Measurements from ENCODE around the gene FYCO1.

FYCO1 gene

DNA sequence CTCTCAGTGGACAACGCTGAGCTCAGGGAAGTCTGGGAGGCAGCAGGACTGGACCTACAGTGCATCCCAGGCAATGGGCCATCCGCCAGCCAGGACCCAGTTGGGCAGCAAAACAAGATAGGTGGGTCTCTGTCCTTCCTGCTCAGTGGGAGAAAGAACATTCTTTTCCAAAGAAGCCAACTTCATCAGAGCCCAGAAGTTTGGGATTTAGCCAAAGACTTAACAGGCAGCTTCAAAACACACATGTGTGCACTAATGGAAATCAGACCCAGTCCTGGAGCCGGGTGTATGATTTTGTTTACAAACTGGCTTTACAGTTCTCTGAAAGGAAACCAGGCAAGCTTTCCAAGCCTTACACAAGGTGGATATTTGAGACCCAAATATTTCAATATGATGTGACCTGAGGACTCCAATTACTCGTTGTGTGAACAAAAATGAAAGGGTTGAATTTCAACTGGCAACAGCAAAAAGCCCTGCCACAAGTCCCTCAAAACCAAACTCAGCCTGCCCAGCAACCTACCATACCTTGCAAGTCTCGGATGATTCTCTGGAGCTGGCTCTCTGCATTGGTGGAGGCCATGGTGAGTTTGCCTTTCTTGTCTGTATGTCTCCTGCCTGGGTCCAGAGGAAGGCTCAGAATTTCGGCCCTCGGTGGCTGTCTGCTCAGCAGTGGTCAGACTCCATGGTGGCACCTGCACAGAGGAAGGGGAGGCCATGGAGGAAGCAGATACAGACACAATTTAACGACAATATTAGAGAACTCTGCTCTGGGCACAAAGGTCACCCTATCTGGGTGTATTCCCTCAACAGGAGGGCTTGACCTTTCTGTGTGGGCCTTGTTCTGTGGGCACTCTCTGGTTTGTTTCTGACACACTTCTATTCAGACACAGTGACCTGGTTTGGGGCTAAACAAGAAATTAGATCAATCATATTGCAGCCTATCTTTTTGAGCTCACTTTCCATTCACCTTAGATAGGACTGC, 11.0 kb downstream of the FYCO1 start:
- DNase-seq (ENCODE audit: low spot score): no peak

DNA sequence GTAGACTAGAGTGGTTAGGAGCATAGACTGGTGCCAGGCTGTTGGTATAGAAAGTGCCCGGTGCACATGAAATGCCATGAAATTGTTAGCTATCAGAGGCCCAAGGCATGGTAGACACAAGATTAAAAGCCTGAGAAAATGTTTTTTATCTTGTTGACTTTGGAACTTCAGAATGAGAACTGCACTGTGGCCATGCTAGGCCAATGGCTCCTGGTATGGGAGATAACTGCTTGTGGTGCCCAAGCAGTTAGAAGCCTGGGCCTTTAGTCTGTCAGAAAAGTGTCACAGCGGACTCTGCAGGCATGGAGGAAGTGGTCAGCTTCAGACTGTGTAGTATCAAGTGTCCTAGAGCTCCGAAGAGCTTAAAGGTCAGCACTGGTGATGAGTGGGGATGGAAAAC, 11.9 kb downstream of the FYCO1 start:
- DNase-seq (ENCODE audit: low spot score): no peak

DNA sequence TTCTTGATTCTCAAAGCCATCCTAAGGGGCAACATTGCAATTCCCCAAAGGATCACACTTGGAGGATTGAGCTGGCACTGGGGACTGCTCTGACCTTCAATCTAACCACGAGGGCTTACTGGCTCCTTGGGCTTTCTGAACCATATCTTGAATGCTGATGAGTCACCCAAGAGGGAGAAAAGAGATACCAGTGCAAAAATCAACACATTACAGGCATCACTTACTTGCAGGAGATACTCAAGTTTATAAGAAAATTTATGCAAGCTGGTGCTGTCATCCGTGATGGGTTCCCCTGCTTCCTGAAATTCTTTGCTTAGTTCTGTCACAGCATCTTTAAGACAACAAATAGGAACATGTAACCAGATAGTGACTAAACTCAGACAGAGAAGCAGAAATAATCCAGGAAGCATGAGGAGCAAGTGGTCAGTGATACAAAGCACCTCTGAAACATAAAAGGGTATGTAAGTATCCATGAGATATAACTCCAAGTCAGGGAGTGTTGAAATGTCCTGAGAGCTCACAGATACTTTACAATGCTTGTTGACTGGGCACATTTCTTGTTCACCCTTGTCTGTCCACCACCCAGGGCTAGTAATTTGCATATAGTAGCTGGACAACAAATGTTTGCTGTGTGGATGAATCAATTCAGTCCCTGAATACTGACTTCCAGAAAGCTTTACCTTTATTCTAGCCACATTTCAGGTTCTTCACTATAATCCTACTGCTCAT, 14.1 kb downstream of the FYCO1 start:
- no peak for DNase-seq (ENCODE audit: low spot score)

DNA sequence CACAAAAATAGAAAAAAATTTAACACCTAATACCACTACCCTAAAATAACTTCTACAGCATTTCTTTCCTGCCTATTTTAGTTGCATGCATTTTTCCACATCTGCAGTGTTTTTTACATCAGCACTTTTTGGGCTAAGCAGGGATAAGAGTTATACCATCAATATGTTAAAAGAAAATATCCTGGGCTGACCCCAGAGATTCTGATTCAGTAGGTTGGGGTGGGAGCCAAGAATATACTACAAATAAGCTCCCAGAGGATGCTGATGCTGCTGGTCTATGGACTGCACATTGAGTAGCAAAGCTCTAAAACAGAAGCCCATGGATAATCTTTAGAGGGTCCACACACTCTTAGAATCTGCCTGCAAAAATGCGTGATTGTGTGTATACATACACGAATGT, 14.8 kb downstream of the FYCO1 start:
- DNase-seq (ENCODE audit: low spot score): no peak

DNA sequence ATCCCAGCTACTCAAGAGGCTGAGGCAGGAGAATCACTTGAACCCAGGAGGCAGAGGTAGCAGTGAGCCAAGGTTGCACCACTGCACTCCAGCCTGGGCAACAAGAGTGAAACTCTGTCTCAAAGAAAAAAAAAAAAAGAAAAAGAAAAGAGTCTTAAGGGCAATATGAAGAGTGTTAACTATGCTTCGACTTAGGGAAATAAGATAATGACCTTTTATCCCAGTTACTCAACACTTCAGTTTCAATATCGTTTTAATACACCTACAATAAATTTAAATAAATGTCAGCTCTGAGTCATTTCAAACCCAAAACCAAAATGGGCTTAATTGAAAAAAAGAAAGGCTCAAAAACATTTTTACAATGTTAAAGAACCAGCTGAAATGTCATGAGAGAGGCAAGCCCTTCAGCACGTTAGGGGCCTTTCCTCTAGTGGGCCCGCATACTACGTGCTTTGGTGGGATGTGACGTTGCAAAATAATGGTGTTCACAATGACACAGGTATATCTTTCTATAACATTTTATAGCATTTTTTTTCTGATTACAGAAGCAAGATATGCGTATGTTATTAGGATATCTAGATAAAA, 15.3 kb downstream of the FYCO1 start:
- no peak for DNase-seq (ENCODE audit: low spot score)

DNA sequence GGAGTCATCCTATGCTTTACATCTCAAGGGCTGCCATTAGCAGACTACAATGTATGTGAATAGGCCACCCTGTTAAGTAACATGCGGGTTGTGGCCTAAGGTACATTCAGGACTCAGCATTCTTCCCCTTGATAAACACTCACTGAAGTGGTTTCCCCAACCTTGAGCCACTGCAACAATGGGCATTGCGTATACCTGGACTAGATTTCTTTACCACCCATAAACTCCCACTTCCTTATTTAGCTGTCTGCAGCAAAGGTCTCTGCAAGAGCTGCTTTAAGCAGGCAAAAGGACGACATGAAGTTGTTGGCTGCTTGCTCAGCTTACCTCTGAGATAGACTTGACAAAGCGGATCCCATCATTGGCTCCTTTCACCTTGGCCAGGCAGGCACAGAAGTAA, 16.2 kb downstream of the FYCO1 start:
- DNase-seq (ENCODE audit: low spot score): no peak

DNA sequence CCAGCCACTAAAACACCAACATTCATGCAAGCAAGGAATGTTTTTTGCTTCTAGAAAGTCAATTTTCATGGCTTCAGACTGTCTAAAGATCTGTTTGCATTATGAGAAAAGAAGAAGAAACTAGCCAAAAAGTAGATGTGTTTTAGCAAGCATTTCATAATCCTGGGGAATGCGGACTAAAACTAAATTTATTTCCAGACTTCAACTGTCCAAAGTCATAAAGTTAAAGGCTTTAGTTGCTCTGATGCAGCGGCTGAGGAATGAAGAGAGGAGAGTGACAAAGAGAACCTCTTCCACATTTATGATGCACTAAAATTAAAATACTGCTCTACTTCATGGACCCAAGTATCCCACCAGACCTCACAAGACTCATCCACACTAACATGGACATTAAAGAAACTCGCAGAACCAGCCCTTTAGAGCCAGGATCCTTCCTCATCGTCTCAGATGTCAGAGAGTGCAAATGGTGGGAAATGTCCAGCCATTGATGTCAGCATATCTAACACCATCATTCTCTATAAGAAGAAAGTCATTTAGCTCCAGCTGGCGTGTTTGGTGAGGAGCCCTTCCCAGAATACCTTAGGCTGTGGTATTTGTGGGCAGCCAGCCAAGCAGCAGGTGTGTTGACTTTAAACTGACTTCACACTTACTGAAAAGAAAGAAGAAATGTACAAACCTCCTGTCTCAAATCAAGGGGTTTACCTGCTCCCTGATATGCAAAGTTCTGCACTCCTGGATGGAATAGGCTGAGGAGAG, 17.4 kb downstream of the FYCO1 start:
- DNase-seq (ENCODE audit: low spot score): no peak

DNA sequence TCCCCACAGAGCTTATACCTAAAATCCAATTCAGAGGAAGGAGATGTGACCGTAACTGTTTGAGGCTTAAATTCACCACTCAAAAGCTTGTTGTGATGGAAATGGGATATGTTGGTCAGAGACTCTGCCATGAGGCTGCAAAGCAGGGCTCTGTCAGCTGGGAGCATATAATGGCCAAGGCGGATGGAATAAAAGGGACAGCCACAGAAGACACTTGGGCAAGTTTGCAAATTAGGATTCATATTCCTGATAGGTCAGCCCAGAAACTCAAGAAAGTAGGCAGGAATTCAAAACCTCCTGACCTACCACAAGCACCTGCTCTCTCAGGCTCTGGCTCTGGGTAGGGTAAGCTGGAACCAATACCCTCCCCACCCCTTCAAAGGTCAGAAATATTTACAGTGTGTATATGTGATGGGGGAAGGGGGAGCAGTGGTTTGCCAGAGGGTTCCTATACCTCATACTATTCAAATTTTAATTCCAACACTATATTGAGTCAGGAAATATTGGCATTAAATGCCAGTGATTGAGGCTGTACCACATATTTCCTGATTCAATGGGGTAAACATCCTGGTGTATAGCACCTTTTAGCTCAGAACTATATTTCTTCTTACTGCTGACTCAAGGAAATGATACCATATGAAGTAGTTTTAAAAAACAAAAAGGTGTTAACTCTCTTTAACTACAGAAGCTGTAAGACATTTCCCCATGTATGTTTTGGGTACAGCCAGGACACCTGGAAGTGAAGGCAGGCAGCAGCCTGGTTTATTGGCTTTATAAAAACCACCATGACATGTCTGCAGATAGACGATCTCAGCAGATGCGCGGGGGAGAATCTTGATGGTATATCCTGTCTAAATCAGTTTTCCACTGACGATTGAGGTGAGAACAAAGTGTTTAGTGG, 19.2 kb downstream of the FYCO1 start:
- DNase-seq (ENCODE audit: low spot score): no peak

DNA sequence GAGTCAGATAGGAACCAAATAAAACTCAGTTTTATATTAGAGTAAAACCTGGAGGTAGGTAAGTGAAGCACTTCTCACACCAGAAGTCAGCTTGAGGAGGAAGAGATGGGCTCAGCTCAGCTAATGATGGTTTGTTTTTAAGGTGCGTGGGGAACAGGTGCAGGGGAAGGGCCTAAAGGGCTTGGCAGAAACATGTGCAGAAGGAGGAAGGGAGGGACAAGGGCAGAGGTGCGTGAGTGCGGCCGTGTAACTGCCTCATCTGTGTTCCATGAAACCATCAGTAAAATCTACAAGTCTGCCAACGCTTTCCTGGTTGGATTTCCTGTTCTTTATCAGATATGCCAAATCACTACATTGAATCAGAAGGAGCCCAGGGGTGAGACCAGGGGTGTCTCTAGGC, 19.9 kb downstream of the FYCO1 start:
- DNase-seq (ENCODE audit: low spot score): no peak

DNA sequence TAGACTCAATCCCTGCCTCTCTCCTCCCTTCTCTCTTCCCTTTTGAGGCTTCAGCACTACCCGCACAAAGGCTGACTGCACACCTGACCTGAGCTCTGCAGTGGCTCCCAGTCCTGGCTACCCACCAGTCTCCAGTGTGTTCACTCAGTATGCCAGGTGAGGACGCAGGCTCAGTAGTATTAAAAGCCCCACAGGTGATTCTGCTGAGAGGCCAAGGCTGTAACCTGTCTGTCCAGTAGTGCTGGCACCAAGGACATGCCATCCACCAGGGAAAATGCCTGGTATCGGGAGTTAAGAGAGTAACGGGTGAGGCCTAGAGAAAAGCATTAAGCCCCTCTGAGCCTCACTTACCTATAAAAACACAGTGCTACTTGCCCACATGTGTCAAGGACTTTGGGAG, 20.9 kb downstream of the FYCO1 start:
- no peak for DNase-seq (ENCODE audit: low spot score)

DNA sequence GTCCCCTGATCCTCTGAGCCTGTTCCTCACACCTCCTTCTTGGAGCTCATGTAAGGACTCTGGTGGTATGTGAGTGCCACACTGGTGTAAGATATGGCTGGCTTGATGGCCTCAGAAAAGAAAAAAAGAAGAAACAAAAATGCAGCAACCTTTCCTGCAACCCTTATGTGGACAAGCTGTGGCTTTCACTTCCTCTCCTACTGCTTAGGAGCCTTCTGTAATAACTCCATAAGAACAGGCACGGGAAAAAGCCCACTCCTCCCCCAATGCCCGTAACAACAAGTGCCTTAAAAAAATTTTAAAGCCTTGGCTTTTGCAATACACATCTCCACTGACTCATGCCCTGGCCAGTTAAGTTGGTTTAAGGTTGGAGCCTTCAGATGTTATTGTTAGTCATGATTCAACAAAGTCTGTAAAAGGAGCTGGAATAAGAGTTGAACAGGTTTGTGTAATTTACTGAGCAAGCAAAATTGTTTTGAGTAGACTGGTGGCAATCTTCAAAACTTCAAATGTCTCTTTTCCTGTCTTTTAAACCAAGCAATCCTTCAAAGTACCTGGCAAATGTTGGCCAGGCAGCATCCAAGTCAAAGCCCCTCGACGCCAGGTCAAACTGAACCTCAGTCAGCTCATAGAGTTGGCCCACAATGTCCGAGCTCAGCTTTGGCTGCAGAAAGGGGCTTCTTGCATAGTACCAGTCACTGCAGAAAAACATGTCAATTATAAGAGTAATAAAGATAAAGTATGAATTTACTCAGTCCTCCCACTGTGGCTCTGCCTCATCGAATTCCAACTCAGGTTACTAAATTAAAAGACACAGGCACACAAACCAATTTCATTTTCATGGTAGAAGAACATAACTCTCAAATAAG, 22.9 kb downstream of the FYCO1 start:
- no peak for DNase-seq (ENCODE audit: low spot score)

DNA sequence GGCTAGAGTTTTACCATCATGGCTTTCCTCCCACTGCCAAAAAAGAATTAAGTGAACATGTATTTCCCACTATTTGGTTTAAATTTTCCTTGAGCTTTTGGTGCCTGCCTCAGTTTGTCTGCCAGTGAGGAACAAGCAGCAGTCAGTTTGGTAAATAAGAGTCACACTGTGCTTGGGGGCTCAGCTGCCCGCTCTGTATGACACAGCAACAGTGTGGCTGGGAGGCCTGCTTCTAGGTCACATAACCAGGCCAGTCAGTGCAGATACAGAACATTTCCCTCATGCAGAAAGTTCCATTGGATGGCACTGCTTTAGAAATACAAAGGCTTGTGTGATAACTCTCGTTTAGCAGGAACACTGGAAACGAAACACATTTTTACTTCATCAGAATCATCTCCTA, 25.7 kb downstream of the FYCO1 start:
- no peak for DNase-seq (ENCODE audit: low spot score)

DNA sequence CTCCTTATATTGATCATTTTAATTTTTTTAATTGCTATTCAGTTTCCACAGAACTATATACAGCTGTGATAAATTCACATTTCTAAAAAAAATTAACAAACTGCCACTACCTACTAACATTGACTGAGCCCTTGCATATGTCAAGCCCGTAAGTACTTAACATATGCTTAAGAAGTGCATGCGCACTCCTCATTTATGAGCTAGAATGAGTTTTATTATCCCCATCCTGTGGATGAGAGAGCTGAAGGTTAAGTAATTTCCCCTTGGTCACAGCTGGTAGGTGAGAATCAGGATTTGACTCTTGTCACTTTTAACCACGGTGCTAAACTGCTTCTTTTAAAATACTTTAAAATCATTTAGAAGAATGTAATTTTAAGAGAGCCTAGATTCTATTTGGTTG, 26.5 kb downstream of the FYCO1 start:
- no peak for DNase-seq (ENCODE audit: low spot score)

DNA sequence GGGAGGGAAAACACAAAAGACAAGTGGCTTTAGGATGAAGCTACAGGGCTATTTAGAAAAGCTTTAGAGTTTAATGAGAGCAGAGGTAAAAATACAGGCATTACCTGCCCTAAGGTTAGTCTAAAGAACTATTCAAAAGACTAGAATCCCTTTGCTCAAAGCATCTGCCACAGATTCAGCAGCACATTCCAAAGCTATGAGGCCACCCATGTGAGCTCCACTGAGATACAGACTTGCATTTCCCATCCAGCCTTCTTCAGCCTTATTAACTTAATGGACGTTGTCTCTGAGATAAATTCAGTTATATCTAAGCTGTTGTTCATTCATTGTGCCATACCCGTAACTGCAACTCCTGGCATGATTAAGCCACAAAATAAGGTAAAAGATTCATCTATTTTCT, 26.9 kb downstream of the FYCO1 start:
- no peak for DNase-seq (ENCODE audit: low spot score)

DNA sequence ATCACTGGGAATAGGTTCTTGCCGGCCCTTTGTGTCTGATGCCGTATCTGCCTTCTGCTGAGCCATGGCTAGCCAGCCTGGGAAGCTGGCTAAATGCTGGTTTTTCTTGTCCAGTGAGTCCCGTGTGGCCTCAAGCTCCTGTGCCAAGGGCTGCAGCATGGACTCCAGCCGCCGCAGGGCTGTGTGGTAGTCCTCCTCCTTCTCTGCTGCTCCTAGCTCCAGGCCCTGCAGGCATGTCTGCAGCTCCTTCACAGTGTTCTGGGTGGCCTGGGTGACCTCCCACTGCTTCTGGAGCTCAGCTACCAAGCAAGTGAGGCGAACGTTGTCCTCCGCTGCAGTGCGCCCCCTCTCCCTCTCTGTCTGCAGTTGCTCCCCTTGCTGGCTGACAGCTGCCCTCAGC, 27.5 kb downstream of the FYCO1 start:
- DNase-seq (ENCODE audit: low spot score): no peak

DNA sequence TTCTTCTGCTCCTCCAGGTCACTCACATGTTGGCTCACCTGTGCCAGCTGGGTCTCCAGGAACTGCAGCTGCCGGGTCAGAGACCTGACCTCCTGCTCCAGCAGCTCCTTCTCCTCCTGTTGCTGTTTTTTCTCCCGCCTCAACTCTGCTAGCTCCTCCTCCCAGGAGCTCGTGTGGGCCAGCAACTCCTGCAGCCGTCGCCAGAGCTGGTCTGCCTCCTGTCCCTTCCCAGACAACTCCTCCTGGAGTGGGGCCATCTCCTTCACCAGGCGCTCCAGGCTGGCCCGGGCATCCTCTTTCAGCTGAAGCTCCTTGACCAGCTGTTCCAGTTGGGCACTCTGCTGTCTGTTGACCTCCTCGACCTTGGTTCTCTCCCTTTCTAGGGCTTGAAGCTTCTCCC, 27.9 kb downstream of the FYCO1 start:
- no peak for DNase-seq (ENCODE audit: low spot score)

DNA sequence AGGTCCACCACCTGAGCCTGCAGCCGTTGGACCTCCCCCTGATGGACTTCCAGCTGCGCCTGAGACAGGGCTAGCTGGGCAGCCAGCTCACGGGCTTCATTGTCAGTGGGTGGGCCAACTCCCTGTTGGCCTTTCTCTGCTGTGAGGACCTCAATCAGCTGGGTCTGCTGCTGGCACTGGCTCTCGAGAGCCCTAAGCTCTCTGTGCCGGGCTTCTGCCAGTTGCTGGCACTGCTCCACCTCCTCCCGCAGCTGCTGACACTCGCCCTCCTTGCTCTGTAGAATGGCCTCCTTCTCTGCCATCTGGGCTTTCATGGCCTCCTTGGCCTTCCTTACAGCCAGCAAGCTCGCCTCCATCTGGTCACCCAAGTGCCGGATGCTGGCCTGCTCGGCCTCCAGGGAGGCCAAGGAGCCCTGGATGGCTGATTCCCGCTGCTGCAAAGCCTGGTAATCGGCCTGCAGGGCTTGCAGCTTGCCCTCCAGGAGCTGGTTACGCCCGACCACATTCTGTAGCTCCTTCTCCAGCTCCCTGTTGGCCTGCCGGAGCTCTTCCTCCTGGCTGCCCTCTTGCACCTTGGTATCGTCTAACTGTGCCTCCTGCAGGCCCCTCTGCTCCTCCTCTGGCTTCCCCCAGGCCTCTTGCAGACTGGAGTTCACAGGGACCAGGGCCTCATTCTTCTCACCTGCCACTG, 28.5 kb downstream of the FYCO1 start:
- no peak for DNase-seq (ENCODE audit: low spot score)

DNA sequence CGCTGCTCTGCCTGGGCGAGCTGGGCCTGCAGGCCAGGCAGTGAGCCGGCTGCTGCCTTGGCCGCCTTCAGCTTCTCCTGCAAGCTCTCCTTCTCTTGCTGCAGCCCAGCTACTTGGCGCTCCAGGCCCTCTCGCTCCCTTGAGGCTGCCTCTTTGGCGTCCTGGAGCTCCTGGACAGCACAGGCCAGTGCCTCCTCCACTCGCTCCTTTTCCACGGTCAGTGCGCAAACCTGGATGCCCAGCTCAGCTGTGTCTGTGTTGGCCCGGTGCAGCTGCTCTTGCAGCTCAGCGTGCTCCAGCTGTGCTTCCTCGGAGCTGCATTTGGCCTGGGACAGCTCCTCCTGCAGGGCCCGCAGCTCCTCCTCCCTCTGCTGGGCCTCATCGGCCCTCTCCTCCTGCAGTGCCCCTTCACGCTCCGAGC, 29.2 kb downstream of the FYCO1 start:
- DNase-seq (ENCODE audit: low spot score): peak; percentile 69

DNA sequence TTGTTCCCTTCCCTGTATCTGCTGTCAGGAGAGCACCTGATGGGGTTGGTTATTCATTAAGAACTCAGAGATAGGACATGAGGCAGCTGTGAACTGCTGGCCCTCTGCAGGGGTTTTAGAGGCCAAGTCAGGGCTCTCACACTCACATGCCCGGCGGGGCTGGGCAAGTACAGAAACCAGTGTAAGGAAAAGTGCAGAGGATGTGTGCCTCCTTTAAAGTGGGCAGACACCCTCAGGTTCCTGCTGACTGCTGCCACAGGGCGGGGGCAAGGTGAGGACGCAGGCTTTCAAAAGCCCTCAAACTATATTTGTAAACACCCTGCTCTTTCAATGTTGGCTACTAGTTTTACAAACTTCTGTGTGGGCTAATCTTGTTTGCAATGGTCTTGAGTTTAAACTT, 30.0 kb downstream of the FYCO1 start:
- no peak for DNase-seq (ENCODE audit: low spot score)

DNA sequence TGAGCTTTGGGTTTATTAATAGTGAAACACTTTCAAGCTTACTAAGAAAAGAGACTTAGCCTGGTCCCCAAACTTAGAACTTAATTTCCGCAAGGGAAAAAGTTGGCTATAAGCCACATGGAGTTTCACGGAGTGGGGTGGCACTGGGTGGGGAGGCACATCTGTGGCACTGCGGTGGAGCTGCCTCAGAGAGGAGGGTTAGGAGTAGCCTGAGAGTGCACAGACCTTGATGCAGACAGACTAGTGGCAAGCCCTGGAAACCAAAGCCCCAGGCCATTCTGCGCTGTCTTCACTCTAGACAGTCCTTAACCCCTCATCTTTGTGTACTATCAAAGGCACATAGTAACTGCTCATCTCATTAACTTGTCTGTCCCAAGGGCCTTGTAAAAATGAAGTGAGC, 30.4 kb downstream of the FYCO1 start:
- no peak for DNase-seq (ENCODE audit: low spot score)
